WTC11 (cell line): ENCODE results near the gene ZC3H12C.

Source experiments
- ELF4 ChIP-seq: sonication (generic); formaldehyde crosslinking; IDR thresholded peaks from 2 replicates; pipeline ENCODE4 v1.8.1; 2022; ENCODE audit warnings: low read depth, mild to moderate bottlenecking, moderate library complexity, missing genetic modification reagents
- FOXJ3 ChIP-seq: sonication (generic); formaldehyde crosslinking; IDR thresholded peaks from 2 replicates; pipeline ENCODE4 v1.9.0; 2021; ENCODE audit warnings: missing genetic modification reagents, mild to moderate bottlenecking, borderline replicate concordance
- JUN ChIP-seq: sonication (generic); formaldehyde crosslinking; IDR thresholded peaks from 2 replicates; pipeline ENCODE4 v1.8.0; 2023; ENCODE audit warnings: mild to moderate bottlenecking, missing genetic modification reagents
- MAX ChIP-seq: sonication (generic); formaldehyde crosslinking; IDR thresholded peaks from 2 replicates; pipeline ENCODE4 v1.8.0; 2022; ENCODE audit warnings: mild to moderate bottlenecking, missing genetic modification reagents
- NR1H2 ChIP-seq: sonication (generic); formaldehyde crosslinking; IDR thresholded peaks from 2 replicates; pipeline ENCODE4 v1.9.0; 2021; ENCODE audit warnings: mild to moderate bottlenecking, moderate library complexity, missing genetic modification reagents
- PRDM15 ChIP-seq: sonication (generic); formaldehyde crosslinking; IDR thresholded peaks from 2 replicates; pipeline ENCODE4 v1.8.0; 2022; ENCODE audit warnings: missing genetic modification reagents
- RELA ChIP-seq: sonication (generic); formaldehyde crosslinking; IDR thresholded peaks from 2 replicates; pipeline ENCODE4 v1.8.1; 2022; ENCODE audit warnings: missing genetic modification reagents, mild to moderate bottlenecking, borderline replicate concordance
- SMAD3 ChIP-seq: sonication (generic); formaldehyde crosslinking; IDR thresholded peaks from 2 replicates; pipeline ENCODE4 v1.8.0; 2022; ENCODE audit warnings: missing genetic modification reagents, mild to moderate bottlenecking, borderline replicate concordance
- SP1 ChIP-seq: sonication (generic); formaldehyde crosslinking; conservative IDR thresholded peaks from 2 replicates; pipeline ENCODE4 v1.8.1; 2022; ENCODE audit warnings: missing genetic modification reagents
- TEAD4 ChIP-seq: sonication (generic); formaldehyde crosslinking; IDR thresholded peaks from 2 replicates; pipeline ENCODE4 v1.8.0; 2022; ENCODE audit warnings: mild to moderate bottlenecking, missing genetic modification reagents
- ZNF671 ChIP-seq: fragments of 250-450 bp; sonication (Bioruptor Pico); IDR thresholded peaks from 2 replicates; pipeline ENCODE4 v1.8.0; 2021; ENCODE audit warnings: mild to moderate bottlenecking
- TF ChIP-seq, protein P1 (sequence below): sonication (generic); formaldehyde crosslinking; IDR thresholded peaks from 2 replicates; pipeline ENCODE4 v1.8.0; 2022; ENCODE audit warnings: mild to moderate bottlenecking, missing genetic modification reagents
- TF ChIP-seq, protein P2 (sequence below): fragments of 200-600 bp; IDR thresholded peaks from 2 replicates; pipeline ENCODE4 v1.8.0; 2022; ENCODE audit warnings: antibody characterized with exemption
- TF ChIP-seq, protein P3 (sequence below): sonication (generic); formaldehyde crosslinking; IDR thresholded peaks from 2 replicates; pipeline ENCODE4 v1.8.0; 2023; ENCODE audit warnings: missing genetic modification reagents, mild to moderate bottlenecking, borderline replicate concordance

DNA sequence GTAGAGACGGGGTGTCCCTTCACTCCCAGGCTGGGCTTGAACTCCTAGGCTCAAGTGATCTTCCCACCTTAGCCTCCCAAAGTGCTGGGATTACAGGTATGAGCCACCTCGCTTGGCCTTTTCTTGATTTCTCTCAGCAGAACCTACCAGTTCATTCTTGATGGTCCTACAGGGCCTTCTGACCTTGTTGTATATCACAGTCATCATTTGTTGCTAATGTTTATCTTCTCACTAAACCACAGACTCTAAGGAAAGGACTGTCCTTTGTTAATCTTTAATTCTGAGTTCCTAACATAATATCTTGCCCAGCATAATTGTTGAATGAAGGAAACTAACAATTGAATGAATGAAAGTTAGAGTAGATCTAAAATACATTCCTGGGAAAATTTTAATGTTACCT, 22.0 kb upstream of the ZC3H12C start:
- no peak for TF ChIP-seq ELF4 (CRISPR knock-in tag)
- TF ChIP-seq, protein P1, sequence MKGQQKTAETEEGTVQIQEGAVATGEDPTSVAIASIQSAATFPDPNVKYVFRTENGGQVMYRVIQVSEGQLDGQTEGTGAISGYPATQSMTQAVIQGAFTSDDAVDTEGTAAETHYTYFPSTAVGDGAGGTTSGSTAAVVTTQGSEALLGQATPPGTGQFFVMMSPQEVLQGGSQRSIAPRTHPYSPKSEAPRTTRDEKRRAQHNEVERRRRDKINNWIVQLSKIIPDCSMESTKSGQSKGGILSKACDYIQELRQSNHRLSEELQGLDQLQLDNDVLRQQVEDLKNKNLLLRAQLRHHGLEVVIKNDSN (CRISPR knock-in tag): no peak
- no peak for TF ChIP-seq SP1 (CRISPR knock-in tag)
- no peak for TF ChIP-seq NR1H2
- TF ChIP-seq, protein P2, sequence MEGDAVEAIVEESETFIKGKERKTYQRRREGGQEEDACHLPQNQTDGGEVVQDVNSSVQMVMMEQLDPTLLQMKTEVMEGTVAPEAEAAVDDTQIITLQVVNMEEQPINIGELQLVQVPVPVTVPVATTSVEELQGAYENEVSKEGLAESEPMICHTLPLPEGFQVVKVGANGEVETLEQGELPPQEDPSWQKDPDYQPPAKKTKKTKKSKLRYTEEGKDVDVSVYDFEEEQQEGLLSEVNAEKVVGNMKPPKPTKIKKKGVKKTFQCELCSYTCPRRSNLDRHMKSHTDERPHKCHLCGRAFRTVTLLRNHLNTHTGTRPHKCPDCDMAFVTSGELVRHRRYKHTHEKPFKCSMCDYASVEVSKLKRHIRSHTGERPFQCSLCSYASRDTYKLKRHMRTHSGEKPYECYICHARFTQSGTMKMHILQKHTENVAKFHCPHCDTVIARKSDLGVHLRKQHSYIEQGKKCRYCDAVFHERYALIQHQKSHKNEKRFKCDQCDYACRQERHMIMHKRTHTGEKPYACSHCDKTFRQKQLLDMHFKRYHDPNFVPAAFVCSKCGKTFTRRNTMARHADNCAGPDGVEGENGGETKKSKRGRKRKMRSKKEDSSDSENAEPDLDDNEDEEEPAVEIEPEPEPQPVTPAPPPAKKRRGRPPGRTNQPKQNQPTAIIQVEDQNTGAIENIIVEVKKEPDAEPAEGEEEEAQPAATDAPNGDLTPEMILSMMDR: no peak
- TF ChIP-seq MAX (CRISPR knock-in tag): no peak
- TF ChIP-seq, protein P3, sequence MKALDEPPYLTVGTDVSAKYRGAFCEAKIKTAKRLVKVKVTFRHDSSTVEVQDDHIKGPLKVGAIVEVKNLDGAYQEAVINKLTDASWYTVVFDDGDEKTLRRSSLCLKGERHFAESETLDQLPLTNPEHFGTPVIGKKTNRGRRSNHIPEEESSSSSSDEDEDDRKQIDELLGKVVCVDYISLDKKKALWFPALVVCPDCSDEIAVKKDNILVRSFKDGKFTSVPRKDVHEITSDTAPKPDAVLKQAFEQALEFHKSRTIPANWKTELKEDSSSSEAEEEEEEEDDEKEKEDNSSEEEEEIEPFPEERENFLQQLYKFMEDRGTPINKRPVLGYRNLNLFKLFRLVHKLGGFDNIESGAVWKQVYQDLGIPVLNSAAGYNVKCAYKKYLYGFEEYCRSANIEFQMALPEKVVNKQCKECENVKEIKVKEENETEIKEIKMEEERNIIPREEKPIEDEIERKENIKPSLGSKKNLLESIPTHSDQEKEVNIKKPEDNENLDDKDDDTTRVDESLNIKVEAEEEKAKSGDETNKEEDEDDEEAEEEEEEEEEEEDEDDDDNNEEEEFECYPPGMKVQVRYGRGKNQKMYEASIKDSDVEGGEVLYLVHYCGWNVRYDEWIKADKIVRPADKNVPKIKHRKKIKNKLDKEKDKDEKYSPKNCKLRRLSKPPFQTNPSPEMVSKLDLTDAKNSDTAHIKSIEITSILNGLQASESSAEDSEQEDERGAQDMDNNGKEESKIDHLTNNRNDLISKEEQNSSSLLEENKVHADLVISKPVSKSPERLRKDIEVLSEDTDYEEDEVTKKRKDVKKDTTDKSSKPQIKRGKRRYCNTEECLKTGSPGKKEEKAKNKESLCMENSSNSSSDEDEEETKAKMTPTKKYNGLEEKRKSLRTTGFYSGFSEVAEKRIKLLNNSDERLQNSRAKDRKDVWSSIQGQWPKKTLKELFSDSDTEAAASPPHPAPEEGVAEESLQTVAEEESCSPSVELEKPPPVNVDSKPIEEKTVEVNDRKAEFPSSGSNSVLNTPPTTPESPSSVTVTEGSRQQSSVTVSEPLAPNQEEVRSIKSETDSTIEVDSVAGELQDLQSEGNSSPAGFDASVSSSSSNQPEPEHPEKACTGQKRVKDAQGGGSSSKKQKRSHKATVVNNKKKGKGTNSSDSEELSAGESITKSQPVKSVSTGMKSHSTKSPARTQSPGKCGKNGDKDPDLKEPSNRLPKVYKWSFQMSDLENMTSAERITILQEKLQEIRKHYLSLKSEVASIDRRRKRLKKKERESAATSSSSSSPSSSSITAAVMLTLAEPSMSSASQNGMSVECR (CRISPR knock-in tag): no peak
- TF ChIP-seq SMAD3: no peak
- no peak for TF ChIP-seq ZNF671 (CRISPR knock-in tag)
- no peak for TF ChIP-seq JUN (CRISPR knock-in tag)
- no peak for TF ChIP-seq FOXJ3 (CRISPR knock-in tag)
- no peak for TF ChIP-seq TEAD4 (CRISPR knock-in tag)
- TF ChIP-seq PRDM15: no peak
- TF ChIP-seq RELA: no peak
